Activated T-helper 17 cell treated with anti-CD3 and anti-CD28 coated beads, Interleukin-2, amount 50 U/mL, for 72 hours (primary cell): ENCODE results near the gene ARSJ. TPM values are rescaled to one million over a fixed set of nuclear protein-coding genes. Genes with fewer than 3 reads are reported as not detected.
"Not testable (repeated sequence)": the region's sequence is repeated elsewhere in the genome, so short reads cannot be mapped to it uniquely, and the experiment has no call there.

Experiments used
- ATAC-seq: fragments of 150-1000 bp; cut with Tn5 transposase; replicated peaks from 2 replicates; pipeline ENCODE4 v1.10.0; 2021; ENCODE audit warnings: mild to moderate bottlenecking, moderate library complexity
- H3K27ac Mint-ChIP-seq: one replicate; pipeline ENCODE4 v1.8.0; 2022; ENCODE audit warnings: mixed read lengths
- H3K27me3 Mint-ChIP-seq: one replicate; pipeline ENCODE4 v1.8.0; 2022; ENCODE audit warnings: mixed read lengths
- H3K36me3 Mint-ChIP-seq: one replicate; pipeline ENCODE4 v1.8.0; 2022; ENCODE audit warnings: low read depth, mild to moderate bottlenecking, mixed read lengths
- H3K4me1 Mint-ChIP-seq: one replicate; pipeline ENCODE4 v1.8.0; 2022; ENCODE audit warnings: mixed read lengths
- H3K4me3 Mint-ChIP-seq: one replicate; pipeline ENCODE4 v1.8.0; 2022; ENCODE audit warnings: mild to moderate bottlenecking, mixed read lengths
- H3K9me3 Mint-ChIP-seq: one replicate; pipeline ENCODE4 v1.8.0; 2022; ENCODE audit warnings: mixed read lengths
- total RNA-seq, 2 donors: library from RNA; stranded (reverse); gene quantifications; one replicate each; pipeline ENCODE4 v1.2.3, GENCODE V29; 2022

The ARSJ gene
- under 1 TPM in 1 of 2 donors, not detected in 1; 0.19 TPM for total RNA-seq

DNA sequence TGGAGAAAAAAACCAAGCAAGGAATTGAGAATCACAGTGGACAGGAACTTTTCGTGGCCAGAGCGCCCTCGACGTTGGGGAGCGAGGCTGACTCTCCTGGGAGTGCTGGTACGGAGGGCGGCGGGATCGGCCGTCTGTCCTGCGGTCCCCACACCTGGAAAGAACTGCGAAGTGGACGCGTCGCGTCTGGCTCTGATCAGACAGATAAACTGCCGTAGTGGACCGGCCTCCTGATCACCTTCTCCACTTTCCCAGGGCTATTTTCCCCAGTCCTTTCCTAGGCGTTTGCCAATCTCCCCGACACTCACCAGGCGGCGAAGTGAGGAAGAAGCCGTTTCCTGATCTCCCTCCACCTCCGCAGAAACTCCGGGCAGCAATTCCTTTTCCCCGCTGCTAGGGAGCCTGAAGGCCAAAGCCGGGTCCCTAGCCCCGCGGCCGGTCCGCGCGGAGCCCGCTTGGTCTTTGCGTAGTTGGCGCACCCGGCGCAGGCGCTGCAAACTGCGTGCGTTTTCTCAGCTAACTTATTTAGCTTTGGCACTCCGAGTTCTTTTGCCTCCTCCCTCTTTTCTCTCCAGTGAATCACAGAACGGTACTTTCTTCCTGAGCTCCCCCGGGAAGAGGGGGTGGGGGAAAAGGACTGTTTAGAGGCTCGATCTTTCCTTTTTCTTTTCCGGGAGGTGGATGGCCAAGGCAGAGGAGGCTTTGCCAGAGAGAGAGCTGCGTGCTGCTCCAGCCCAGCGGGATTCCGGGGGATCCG lies at the start of gene ARSJ:
TSS of gene ARSJ (minus strand) at position 500 of the 757 bp plus-strand sequence. CDS start 813 bp downstream, outside the sequence.
- ATAC-seq, result peak; percentile 68
- Mint-ChIP-seq H3K27ac (peak within 1 kb of the TSS; percentile 65), H3K36me3 (no peaks in the 10 kb centered on the region), H3K4me3 (peak within 1 kb of the TSS; percentile 82), H3K9me3 (no peaks in the 10 kb centered on the region), H3K4me1 (no peaks in the 10 kb centered on the region), H3K27me3 (peaks cover 14% of the 10 kb centered on the region)

- ATAC-seq, result no peak
- Mint-ChIP-seq H3K9me3 (no peaks in the 10 kb centered on the region), H3K4me3 (no peak overlapping the region), H3K4me1 (no peaks in the 10 kb centered on the region), H3K27ac (no peak overlapping the region), H3K36me3 (no peaks in the 10 kb centered on the region), H3K27me3 (no peaks in the 10 kb centered on the region)
Measured at GRCh38 chr4:114028071-114028470, 48.6 kb upstream of the ARSJ start.

DNA sequence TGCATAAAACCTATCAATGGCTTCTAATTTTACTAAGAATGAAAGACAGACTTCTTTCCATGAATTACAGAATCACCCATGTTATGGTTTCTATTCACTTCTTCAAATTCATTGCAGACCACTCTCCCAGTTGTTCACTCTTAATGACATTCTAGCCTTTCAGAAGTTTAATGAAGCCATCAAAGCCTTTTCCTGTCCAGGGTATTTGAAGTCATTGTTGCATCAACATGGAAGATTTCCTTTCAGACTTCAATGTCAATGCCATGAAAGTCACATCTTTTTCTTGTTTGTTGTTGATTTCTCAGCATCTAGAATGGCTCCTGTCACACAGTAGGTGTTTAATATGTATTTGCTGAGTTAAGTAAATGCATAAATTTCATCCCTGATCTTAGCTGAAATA lies 48.1 kb upstream of the ARSJ start:
- Mint-ChIP-seq H3K4me1 (no peaks in the 10 kb centered on the region), H3K27me3 (no peaks in the 10 kb centered on the region), H3K4me3 (no peak overlapping the region), H3K9me3 (no peaks in the 10 kb centered on the region), H3K36me3 (no peaks in the 10 kb centered on the region), H3K27ac (no peak overlapping the region)
- no peak for ATAC-seq

GRCh38 chr4:114026447-114026846 lies 47.0 kb upstream of the ARSJ start:
- H3K36me3 Mint-ChIP-seq, result no peaks in the 10 kb centered on the region
- H3K27ac Mint-ChIP-seq, result no peak overlapping the region
- H3K4me1 Mint-ChIP-seq, result no peaks in the 10 kb centered on the region

DNA sequence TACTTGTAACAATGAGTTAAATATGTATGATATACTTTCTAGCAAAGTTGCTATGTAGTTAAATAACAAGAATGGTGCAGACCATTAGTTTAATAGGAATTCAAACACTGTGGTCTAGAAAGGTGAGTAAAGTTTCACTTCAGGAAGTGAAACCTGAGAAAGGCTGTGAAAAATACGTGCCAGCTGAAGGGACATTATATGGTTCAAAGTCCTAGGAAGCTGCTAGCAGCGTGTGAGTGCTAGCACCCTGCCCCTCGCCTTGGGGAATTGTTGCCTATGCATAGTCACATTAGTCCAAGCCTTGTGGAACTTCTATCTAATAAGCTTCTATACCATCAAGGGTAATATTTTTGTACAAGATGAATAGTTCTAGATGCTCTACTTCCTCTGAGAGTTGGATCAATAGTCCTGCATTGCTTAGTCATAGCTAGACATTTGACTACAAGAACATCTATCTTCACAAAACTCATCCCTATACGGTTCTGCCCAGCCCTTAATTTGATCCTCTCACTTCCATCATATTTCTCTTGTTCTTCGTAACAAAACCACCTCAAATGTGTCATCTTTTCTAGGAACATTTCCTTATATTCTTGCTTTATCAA lies 45.8 kb upstream of the ARSJ start:
- no peaks in the 10 kb centered on the region for H3K4me1 Mint-ChIP-seq
- H3K4me3 Mint-ChIP-seq, result no peak overlapping the region
- H3K9me3 Mint-ChIP-seq, result no peaks in the 10 kb centered on the region
- no peaks in the 10 kb centered on the region for H3K36me3 Mint-ChIP-seq
- ATAC-seq, result peak; percentile 81
- no peaks in the 10 kb centered on the region for H3K27me3 Mint-ChIP-seq
- H3K27ac Mint-ChIP-seq, result no peak overlapping the region

More at GRCh38 chr4:114026447-114026846, 47.0 kb upstream of the ARSJ start:
- Mint-ChIP-seq H3K27me3 (no peaks in the 10 kb centered on the region), H3K4me3 (no peak overlapping the region), H3K9me3 (no peaks in the 10 kb centered on the region)
- no peak for ATAC-seq

GRCh38 chr4:114021451-114021850 lies 42.0 kb upstream of the ARSJ start:
- H3K9me3 Mint-ChIP-seq, result no peaks in the 10 kb centered on the region
- no peaks in the 10 kb centered on the region for H3K27me3 Mint-ChIP-seq
- no peaks in the 10 kb centered on the region for H3K36me3 Mint-ChIP-seq
- no peak overlapping the region for H3K4me3 Mint-ChIP-seq
- no peak overlapping the region for H3K27ac Mint-ChIP-seq
- no peaks in the 10 kb centered on the region for H3K4me1 Mint-ChIP-seq
- no peak for ATAC-seq

DNA sequence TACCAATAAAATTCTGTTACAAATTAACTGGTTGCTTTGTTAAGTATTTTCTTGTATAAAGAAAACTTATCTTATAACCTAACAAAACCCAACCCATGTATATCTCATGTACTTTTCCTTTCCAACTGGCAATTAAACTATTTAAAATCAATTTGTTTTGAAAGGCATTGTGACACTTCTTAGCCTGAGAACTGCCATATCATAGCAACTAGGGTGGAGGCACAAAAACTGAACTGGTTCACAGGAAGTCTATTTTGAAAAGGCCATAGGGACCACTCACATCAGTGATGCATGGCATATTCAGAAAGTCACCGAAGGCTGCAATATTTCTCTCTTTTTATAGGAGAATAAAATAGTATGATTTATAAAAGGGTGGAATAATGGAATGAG lies 40.5 kb upstream of the ARSJ start:
- Mint-ChIP-seq H3K27me3 (no peaks in the 10 kb centered on the region), H3K9me3 (no peaks in the 10 kb centered on the region), H3K4me1 (no peaks in the 10 kb centered on the region), H3K36me3 (no peaks in the 10 kb centered on the region), H3K4me3 (no peak overlapping the region), H3K27ac (no peak overlapping the region)
- ATAC-seq, result no peak

GRCh38 chr4:114019276-114019968 lies 40.0 kb upstream of the ARSJ start:
- Mint-ChIP-seq H3K36me3 (no peaks in the 10 kb centered on the region), H3K4me1 (no peaks in the 10 kb centered on the region), H3K4me3 (no peak overlapping the region), H3K9me3 (no peaks in the 10 kb centered on the region), H3K27ac (no peak overlapping the region), H3K27me3 (no peaks in the 10 kb centered on the region)
- ATAC-seq, result no peak

GRCh38 chr4:114017120-114017917 lies 37.9 kb upstream of the ARSJ start:
- no peaks in the 10 kb centered on the region for H3K36me3 Mint-ChIP-seq
- H3K9me3 Mint-ChIP-seq, result no peaks in the 10 kb centered on the region
- no peak overlapping the region for H3K4me3 Mint-ChIP-seq
- H3K27me3 Mint-ChIP-seq, result no peaks in the 10 kb centered on the region
- H3K27ac Mint-ChIP-seq, result no peak overlapping the region
- H3K4me1 Mint-ChIP-seq, result no peaks in the 10 kb centered on the region
- ATAC-seq, result no peak

DNA sequence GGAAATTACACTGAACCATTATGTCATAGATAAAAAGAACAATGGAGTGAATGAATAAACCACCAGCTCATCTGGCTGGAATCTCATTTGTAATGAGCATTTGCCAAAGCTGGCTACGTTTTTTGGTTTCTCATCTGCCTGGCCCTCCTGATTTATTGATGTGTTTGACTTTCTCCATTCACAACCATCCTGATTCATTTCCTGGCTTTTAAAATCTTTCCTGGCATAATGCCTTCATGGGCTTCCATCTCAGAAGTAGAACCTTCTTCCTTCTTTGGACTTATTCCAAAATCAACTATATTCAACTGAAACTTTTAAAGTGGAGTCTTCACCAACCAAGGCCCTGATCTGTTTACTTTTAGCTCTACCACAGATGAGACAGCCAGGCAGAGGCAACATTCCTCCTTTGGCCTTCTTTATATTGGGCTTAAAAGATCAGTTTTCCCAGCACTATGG lies 36.0 kb upstream of the ARSJ start:
- ATAC-seq, result no peak
- H3K9me3 Mint-ChIP-seq, result peaks cover 7% of the 10 kb centered on the region
- no peak overlapping the region for H3K27ac Mint-ChIP-seq
- H3K36me3 Mint-ChIP-seq, result no peaks in the 10 kb centered on the region
- H3K4me1 Mint-ChIP-seq, result no peaks in the 10 kb centered on the region
- no peaks in the 10 kb centered on the region for H3K27me3 Mint-ChIP-seq
- H3K4me3 Mint-ChIP-seq, result no peak overlapping the region

GRCh38 chr4:114013201-114013600 lies 33.8 kb upstream of the ARSJ start:
- H3K4me1 Mint-ChIP-seq, H3K27me3 Mint-ChIP-seq, H3K9me3 Mint-ChIP-seq, H3K4me3 Mint-ChIP-seq, ATAC-seq, H3K36me3 Mint-ChIP-seq, H3K27ac Mint-ChIP-seq: not testable (repeated sequence)

- Mint-ChIP-seq H3K27ac (no peak overlapping the region), H3K4me1 (no peaks in the 10 kb centered on the region), H3K36me3 (no peaks in the 10 kb centered on the region), H3K4me3 (no peak overlapping the region), H3K27me3 (no peaks in the 10 kb centered on the region), H3K9me3 (peaks cover 7% of the 10 kb centered on the region)
- ATAC-seq, result no peak
Measured at GRCh38 chr4:114012749-114013148, 33.3 kb upstream of the ARSJ start.

DNA sequence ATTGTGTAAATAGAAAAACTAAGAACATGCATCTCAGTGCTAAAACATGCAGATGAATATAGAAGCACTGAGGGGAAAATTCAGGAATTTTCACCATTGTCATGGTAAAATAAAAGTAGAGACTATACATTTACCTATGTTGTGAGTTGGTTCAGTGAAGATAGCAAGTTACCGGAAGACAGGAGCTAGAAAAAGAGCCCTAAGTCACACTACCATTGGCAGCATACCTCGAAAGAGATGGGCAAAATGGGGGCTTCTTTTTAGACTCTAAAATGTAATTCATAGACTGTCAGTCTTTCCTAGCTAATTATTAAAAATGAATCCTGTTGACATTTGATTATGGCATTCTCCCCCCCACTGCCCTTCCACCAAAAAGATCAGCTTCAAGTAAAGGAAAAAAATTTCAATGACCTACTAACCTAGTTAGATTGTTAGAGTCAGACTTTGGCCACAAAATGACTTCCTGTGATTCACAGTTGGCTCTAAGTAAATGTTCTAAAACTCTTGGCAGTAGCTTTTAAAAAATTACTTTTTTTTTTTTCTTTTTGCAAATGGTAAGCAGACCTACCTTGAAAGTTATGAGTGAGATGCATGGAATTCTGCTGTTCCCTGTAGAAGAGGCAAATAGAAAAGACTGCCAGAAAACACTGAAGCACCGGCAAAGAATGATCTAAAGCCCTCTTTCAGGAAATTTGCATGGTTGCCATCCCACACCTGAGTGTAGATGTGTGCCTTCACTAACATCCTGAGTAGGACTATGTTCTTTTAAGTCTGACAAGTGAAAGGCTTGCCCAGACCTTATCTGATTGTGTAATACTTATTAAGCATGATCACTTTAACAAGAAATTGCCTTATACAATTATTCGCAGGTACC lies 26.4 kb upstream of the ARSJ start:
- Mint-ChIP-seq H3K4me1 (peaks cover 22% of the 10 kb centered on the region), H3K27ac (peak overlapping the region; percentile 9), H3K36me3 (no peaks in the 10 kb centered on the region), H3K4me3 (peak overlapping the region; percentile 61), H3K27me3 (no peaks in the 10 kb centered on the region), H3K9me3 (no peaks in the 10 kb centered on the region)
- peak; percentile 81 for ATAC-seq
